Right cardiac atrium (tissue), 5 donors: ENCODE measurements around the gene UNCX. TPM values are rescaled to one million over a fixed set of nuclear protein-coding genes. Genes with fewer than 3 reads are reported as not detected.

Source experiments
- ATAC-seq, 2 donors: fragments of 200-7000 bp; cut with Tn5 transposase; one replicate each; pipeline versions ENCODE4 v1.8.0 to v1.9.1; 2020; ENCODE audit warnings: moderate library complexity in 2 of 2, mild to moderate bottlenecking in 1 of 2
- DNase-seq, 3 donors: peaks; one replicate each; pipeline ENCODE4 v3.0.0-alpha.2; 2020
- H3K27ac ChIP-seq: one replicate; pipeline ENCODE4 v1.5.1; 2013; ENCODE audit warnings: mild to moderate bottlenecking, low read length, control low read depth, moderate library complexity
- H3K27me3 ChIP-seq: one replicate; pipeline ENCODE4 v1.6.1; 2013; ENCODE audit not compliant: control insufficient read depth, insufficient read depth
- H3K4me1 ChIP-seq: one replicate; pipeline ENCODE4 v1.6.1; 2013; ENCODE audit warnings: low read length; ENCODE audit not compliant: control insufficient read depth, insufficient read depth
- H3K4me3 ChIP-seq: one replicate; pipeline ENCODE4 v1.5.1; 2013; ENCODE audit warnings: low read length, control low read depth
- H3K9me3 ChIP-seq: one replicate; pipeline ENCODE4 v1.6.1; 2013; ENCODE audit warnings: low read length; ENCODE audit not compliant: control insufficient read depth
- WGBS: extraction: QIAGEN DNeasy Blood & Tissue Kit; methylation state at CpG from one replicate; pipeline ENCODE4 v1.1.7; 2013; 5-methylcytosine and 5-hydroxymethylcytosine counted together
- intact Hi-C, 4 donors: fragments of 100-400 bp; cut with DNase I; formaldehyde crosslinking; loops; one replicate each; pipeline versions ENCODE4 v1.11.0 to v1.14.0; 2022 to 2023
- polyA plus RNA-seq: library from polyadenylated mRNA; stranded (reverse); fragments of 200-250 nt; gene quantifications from one replicate; pipeline ENCODE4 v1.2.3, GENCODE V29; 2013
- total RNA-seq, 4 donors: library from RNA; stranded (reverse); fragmentation: NEBNext Ultra II Directional; extraction: Animal tissue kit (Norgen Biotek cat#: 25700); gene quantifications; one replicate each; pipeline ENCODE4 v1.2.1, GENCODE V29; 2021
- donor health status: healthy with polysubstance abuse.
- donor health status: DM: no; HTN: yes; CAD: no.
- donor health status: DM: no; HTN: no; CAD: no.
- donor health status: DM: no; HTN: yes; CAD: no; lungs with severe emphysema.
- donor health status: DM: yes; HTN: yes; CAD: no.

UNCX gene
- total and polyA plus RNA-seq, 5 donors, result not detected

GRCh38 chr7:1247527-1248041, 14.9 kb downstream of the UNCX start:
- Histone ChIP-seq H3K9me3 (no peaks in the 10 kb centered on the region), H3K27me3 (no peaks in the 10 kb centered on the region), H3K4me1 (no peaks in the 10 kb centered on the region), H3K27ac (no peak overlapping the region), H3K4me3 (no peak overlapping the region)
- WGBS, result 3% methylated on average over 48 of the region's 48 CpGs
- ATAC-seq, result no peak
- intact Hi-C loops, result no loop called here
- peak; percentile 15 to 40 (median 28) for DNase-seq

- ATAC-seq, result no peak
- WGBS, result 4% methylated on average over 27 of the region's 27 CpGs
Observed at GRCh38 chr7:1248143-1248915, 15.7 kb downstream of the UNCX start.

GRCh38 chr7:1248916-1249581, 16.4 kb downstream of the UNCX start:
- Histone ChIP-seq H3K27ac (no peak overlapping the region), H3K27me3 (no peaks in the 10 kb centered on the region), H3K4me1 (no peaks in the 10 kb centered on the region), H3K4me3 (no peak overlapping the region), H3K9me3 (no peaks in the 10 kb centered on the region)
- WGBS, result 2% methylated on average over 26 of the region's 26 CpGs
- peak in 2 of 3 donors; percentile 5 to 28 for DNase-seq
- intact Hi-C loops, result no loop called here
- ATAC-seq, result no peak

More at GRCh38 chr7:1248143-1248915, 15.7 kb downstream of the UNCX start:
- no peak overlapping the region for H3K4me3 ChIP-seq
- H3K27ac ChIP-seq, result no peak overlapping the region
- H3K9me3 ChIP-seq, result no peaks in the 10 kb centered on the region
- intact Hi-C loops, result no loop called here
- H3K4me1 ChIP-seq, result no peaks in the 10 kb centered on the region
- peak; percentile 7 to 58 (median 45) for DNase-seq
- H3K27me3 ChIP-seq, result no peaks in the 10 kb centered on the region

GRCh38 chr7:1249731-1250130, 17.1 kb downstream of the UNCX start:
- H3K9me3 ChIP-seq, result no peaks in the 10 kb centered on the region
- H3K27ac ChIP-seq, result no peak overlapping the region
- no peaks in the 10 kb centered on the region for H3K27me3 ChIP-seq
- H3K4me3 ChIP-seq, result no peak overlapping the region
- 8% methylated on average over 14 of the region's 14 CpGs for WGBS
- intact Hi-C loops, result no loop called here
- ATAC-seq (no peak), DNase-seq (peak; percentile 11 to 47 (median 26))
- H3K4me1 ChIP-seq, result no peaks in the 10 kb centered on the region

GRCh38 chr7:1250901-1251300, 18.2 kb downstream of the UNCX start:
- H3K9me3 ChIP-seq, result no peaks in the 10 kb centered on the region
- 87% methylated on average over 8 of the region's 8 CpGs for WGBS
- no peaks in the 10 kb centered on the region for H3K4me1 ChIP-seq
- H3K4me3 ChIP-seq, result no peak overlapping the region
- intact Hi-C loops, result no loop called here
- DNase-seq, result peak in 2 of 3 donors; percentile 6 to 21
- no peaks in the 10 kb centered on the region for H3K27me3 ChIP-seq
- no peak overlapping the region for H3K27ac ChIP-seq
- ATAC-seq, result no peak

GRCh38 chr7:1251796-1252539, 19.3 kb downstream of the UNCX start:
- H3K4me1 ChIP-seq, result no peaks in the 10 kb centered on the region
- no peaks in the 10 kb centered on the region for H3K27me3 ChIP-seq
- no peaks in the 10 kb centered on the region for H3K9me3 ChIP-seq
- 55% methylated on average over 25 of the region's 25 CpGs for WGBS
- no peak overlapping the region for H3K4me3 ChIP-seq
- ATAC-seq (no peak), DNase-seq (peak; percentile 7 to 33 (median 20))
- intact Hi-C loops, result no loop called here
- no peak overlapping the region for H3K27ac ChIP-seq

GRCh38 chr7:1252540-1253090, 19.9 kb downstream of the UNCX start:
- intact Hi-C loops, result no loop called here
- Histone ChIP-seq H3K27ac (no peak overlapping the region), H3K4me1 (no peaks in the 10 kb centered on the region), H3K27me3 (no peaks in the 10 kb centered on the region), H3K9me3 (no peaks in the 10 kb centered on the region), H3K4me3 (no peak overlapping the region)
- no peak for ATAC-seq
- 84% methylated on average over 17 of the region's 17 CpGs for WGBS
- DNase-seq, result peak; percentile 4 to 38 (median 22)

GRCh38 chr7:1253681-1254181, 21.1 kb downstream of the UNCX start:
- no peaks in the 10 kb centered on the region for H3K27me3 ChIP-seq
- 73% methylated on average over 20 of the region's 20 CpGs for WGBS
- DNase-seq, result peak; percentile 1 to 48 (median 20)
- H3K9me3 ChIP-seq, result no peaks in the 10 kb centered on the region
- H3K27ac ChIP-seq, result no peak overlapping the region
- H3K4me1 ChIP-seq, result no peaks in the 10 kb centered on the region
- intact Hi-C loops, result no loop called here
- ATAC-seq, result no peak
- H3K4me3 ChIP-seq, result no peak overlapping the region

GRCh38 chr7:1254281-1255079, 21.8 kb downstream of the UNCX start:
- ATAC-seq (no peak), DNase-seq (peak; percentile 3 to 36 (median 11))
- H3K27me3 ChIP-seq, result no peaks in the 10 kb centered on the region
- H3K4me3 ChIP-seq, result no peak overlapping the region
- H3K4me1 ChIP-seq, result no peaks in the 10 kb centered on the region
- H3K9me3 ChIP-seq, result no peaks in the 10 kb centered on the region
- H3K27ac ChIP-seq, result no peak overlapping the region
- 28% methylated on average over 34 of the region's 34 CpGs for WGBS
- intact Hi-C loops, result no loop called here
